IPS-11a (cell line): ENCODE data around the gene RSPO4.

Experiments used
- H3K4me3 ChIP-seq: one replicate; pipeline ENCODE4 v1.5.1; 2013; ENCODE audit warnings: low read depth, low read length, control low read depth

Gene RSPO4

GRCh38 chr20:971346-971745 lies 30.8 kb downstream of the RSPO4 start:
- H3K4me3 ChIP-seq = no peak overlapping the region

- no peak overlapping the region for H3K4me3 ChIP-seq
These were observed 32.2 kb downstream of the RSPO4 start for GRCh38 chr20:969868-970267.

GRCh38 chr20:967796-968742 lies 34.0 kb downstream of the RSPO4 start:
- no peak overlapping the region for H3K4me3 ChIP-seq

- H3K4me3 ChIP-seq = no peak overlapping the region
These were observed 36.2 kb downstream of the RSPO4 start for GRCh38 chr20:965956-966355.

- no peak overlapping the region for H3K4me3 ChIP-seq
These were observed 38.3 kb downstream of the RSPO4 start for GRCh38 chr20:963795-964194.

- H3K4me3 ChIP-seq = no peak overlapping the region
These were observed 39.4 kb downstream of the RSPO4 start for GRCh38 chr20:962683-963082.

GRCh38 chr20:962223-962622 lies 39.9 kb downstream of the RSPO4 start:
- H3K4me3 ChIP-seq = no peak overlapping the region

- no peak overlapping the region for H3K4me3 ChIP-seq
These were observed 40.3 kb downstream of the RSPO4 start for GRCh38 chr20:961768-962167.

- H3K4me3 ChIP-seq = no peak overlapping the region
These were observed 42.0 kb downstream of the RSPO4 start for GRCh38 chr20:959996-960615.

GRCh38 chr20:958936-959815 lies 42.9 kb downstream of the RSPO4 start:
- no peak overlapping the region for H3K4me3 ChIP-seq

GRCh38 chr20:957544-957943 lies 44.6 kb downstream of the RSPO4 start:
- no peak overlapping the region for H3K4me3 ChIP-seq

GRCh38 chr20:956330-956951 lies 45.7 kb downstream of the RSPO4 start:
- H3K4me3 ChIP-seq = no peak overlapping the region

- no peak overlapping the region for H3K4me3 ChIP-seq
These were observed 46.5 kb downstream of the RSPO4 start for GRCh38 chr20:955656-956055.

GRCh38 chr20:955111-955510 lies 47.0 kb downstream of the RSPO4 start:
- no peak overlapping the region for H3K4me3 ChIP-seq

GRCh38 chr20:953742-954141 lies 48.4 kb downstream of the RSPO4 start:
- no peak overlapping the region for H3K4me3 ChIP-seq

GRCh38 chr20:952196-952795 lies 49.8 kb downstream of the RSPO4 start:
- H3K4me3 ChIP-seq = no peak overlapping the region

GRCh38 chr20:951384-952169 lies 50.5 kb downstream of the RSPO4 start:
- no peak overlapping the region for H3K4me3 ChIP-seq

- H3K4me3 ChIP-seq = no peak overlapping the region
These were observed 52.4 kb downstream of the RSPO4 start for GRCh38 chr20:949717-950116.

- H3K4me3 ChIP-seq = no peak overlapping the region
These were observed 55.3 kb downstream of the RSPO4 start for GRCh38 chr20:946826-947225.

GRCh38 chr20:945841-946240 lies 56.3 kb downstream of the RSPO4 start:
- no peak overlapping the region for H3K4me3 ChIP-seq
